Measurements from ENCODE around the gene AMER3. TPM values are rescaled to one million over a fixed set of nuclear protein-coding genes. Genes with fewer than 3 reads are reported as not detected.

Gene AMER3
- total RNA-seq, 1 experiment from 2014 or later: not detected

GRCh38 chr2:130736487-130736886 is 18.9 kb upstream of the AMER3 start:
- TF ChIP-seq, protein P1, sequence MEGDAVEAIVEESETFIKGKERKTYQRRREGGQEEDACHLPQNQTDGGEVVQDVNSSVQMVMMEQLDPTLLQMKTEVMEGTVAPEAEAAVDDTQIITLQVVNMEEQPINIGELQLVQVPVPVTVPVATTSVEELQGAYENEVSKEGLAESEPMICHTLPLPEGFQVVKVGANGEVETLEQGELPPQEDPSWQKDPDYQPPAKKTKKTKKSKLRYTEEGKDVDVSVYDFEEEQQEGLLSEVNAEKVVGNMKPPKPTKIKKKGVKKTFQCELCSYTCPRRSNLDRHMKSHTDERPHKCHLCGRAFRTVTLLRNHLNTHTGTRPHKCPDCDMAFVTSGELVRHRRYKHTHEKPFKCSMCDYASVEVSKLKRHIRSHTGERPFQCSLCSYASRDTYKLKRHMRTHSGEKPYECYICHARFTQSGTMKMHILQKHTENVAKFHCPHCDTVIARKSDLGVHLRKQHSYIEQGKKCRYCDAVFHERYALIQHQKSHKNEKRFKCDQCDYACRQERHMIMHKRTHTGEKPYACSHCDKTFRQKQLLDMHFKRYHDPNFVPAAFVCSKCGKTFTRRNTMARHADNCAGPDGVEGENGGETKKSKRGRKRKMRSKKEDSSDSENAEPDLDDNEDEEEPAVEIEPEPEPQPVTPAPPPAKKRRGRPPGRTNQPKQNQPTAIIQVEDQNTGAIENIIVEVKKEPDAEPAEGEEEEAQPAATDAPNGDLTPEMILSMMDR (IDR thresholded peaks at IDR 0.05; ENCODE audit: unreplicated experiment): no peak
- ChIA-PET CTCF (interaction anchor here (0.6 kb wide), 1 partner anchor 344 kb away, joined by 3 read pairs; no protein-coding TSS in a partner anchor), POLR2A (no interaction called here)
- Mint-ChIP-seq H3K4me1 (ENCODE audit: insufficient read depth, unreplicated experiment) (no peaks in the 10 kb centered on the region), H3K9me3 (ENCODE audit: unreplicated experiment) (no peaks in the 10 kb centered on the region), H3K36me3 (ENCODE audit: insufficient read depth, unreplicated experiment) (no peaks in the 10 kb centered on the region), H3K27ac (ENCODE audit: low read depth, unreplicated experiment) (no peak overlapping the region), H3K4me3 (ENCODE audit: unreplicated experiment) (no peak overlapping the region), H3K27me3 (ENCODE audit: insufficient read depth, unreplicated experiment) (peaks cover 48% of the 10 kb centered on the region)
- intact Hi-C loops (cut with micrococcal nuclease): no loop called here
- no TSS peak for BruUV-seq (replicated peaks)
- no peak for DNase-seq (ENCODE audit: unreplicated experiment)

DNA sequence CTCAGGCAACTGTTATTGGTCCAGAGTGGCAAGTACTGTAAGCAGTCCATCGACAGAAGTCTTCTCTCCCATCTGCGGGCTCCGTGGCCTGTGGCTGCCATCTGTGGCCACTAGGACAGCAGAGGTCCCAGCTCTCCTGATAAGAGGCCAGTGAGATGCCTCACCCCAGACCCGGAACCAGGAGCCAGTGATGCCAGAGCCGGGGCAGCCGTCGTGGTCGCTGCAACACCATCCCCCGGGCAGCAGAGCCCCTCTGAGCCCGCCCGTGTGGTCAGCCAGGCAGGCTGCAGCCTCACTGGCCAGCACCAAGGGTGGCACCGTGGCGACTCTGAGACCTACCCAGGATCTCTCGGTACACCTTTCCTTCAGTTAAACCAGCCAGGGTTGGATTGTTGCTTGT is 17.7 kb upstream of the AMER3 start:
- ChIA-PET POLR2A (no interaction called here), CTCF (interaction anchor here (0.6 kb wide), 1 partner anchor 11 kb away, joined by 3 read pairs; no protein-coding TSS in a partner anchor)
- Mint-ChIP-seq H3K4me1 (ENCODE audit: insufficient read depth, unreplicated experiment) (no peaks in the 10 kb centered on the region), H3K36me3 (ENCODE audit: insufficient read depth, unreplicated experiment) (no peaks in the 10 kb centered on the region), H3K27ac (ENCODE audit: low read depth, unreplicated experiment) (no peak overlapping the region), H3K4me3 (ENCODE audit: unreplicated experiment) (no peak overlapping the region), H3K27me3 (ENCODE audit: insufficient read depth, unreplicated experiment) (peaks cover 38% of the 10 kb centered on the region), H3K9me3 (ENCODE audit: unreplicated experiment) (no peaks in the 10 kb centered on the region)
- TF ChIP-seq, protein P1 (IDR thresholded peaks at IDR 0.05; ENCODE audit: unreplicated experiment): no peak
- no peak for DNase-seq (ENCODE audit: unreplicated experiment)
- intact Hi-C loops (cut with micrococcal nuclease): no loop called here
- no TSS peak for BruUV-seq (replicated peaks)

DNA sequence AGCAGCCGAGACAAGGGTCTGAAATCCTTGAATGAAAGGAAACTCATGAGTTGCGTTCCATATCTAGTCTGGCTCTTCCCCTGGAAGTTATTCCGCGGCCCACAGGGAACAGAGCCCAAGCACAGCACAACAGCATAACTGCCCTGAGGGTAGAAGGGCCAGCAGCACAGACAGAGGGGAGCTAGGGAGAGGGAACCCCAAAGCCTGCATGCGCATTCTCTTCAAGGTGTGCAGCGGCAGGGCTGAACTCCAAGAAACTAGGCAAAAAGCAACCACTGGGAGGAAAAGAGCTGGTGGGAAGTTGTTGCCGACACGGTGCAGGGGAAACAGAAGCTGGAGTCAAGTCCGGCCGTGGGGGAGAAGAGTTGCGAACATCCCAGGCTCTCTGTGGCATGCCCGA is 14.7 kb upstream of the AMER3 start:
- Mint-ChIP-seq H3K9me3 (ENCODE audit: unreplicated experiment) (no peaks in the 10 kb centered on the region), H3K27me3 (ENCODE audit: insufficient read depth, unreplicated experiment) (peaks cover 39% of the 10 kb centered on the region), H3K27ac (ENCODE audit: low read depth, unreplicated experiment) (no peak overlapping the region), H3K4me3 (ENCODE audit: unreplicated experiment) (no peak overlapping the region), H3K4me1 (ENCODE audit: insufficient read depth, unreplicated experiment) (no peaks in the 10 kb centered on the region), H3K36me3 (ENCODE audit: insufficient read depth, unreplicated experiment) (no peaks in the 10 kb centered on the region)
- BruUV-seq (replicated peaks): no TSS peak
- CTCF ChIA-PET: no interaction called here
- POLR2A ChIA-PET: no interaction called here
- TF ChIP-seq, protein P1 (IDR thresholded peaks at IDR 0.05; ENCODE audit: unreplicated experiment): no peak
- no peak for DNase-seq (ENCODE audit: unreplicated experiment)
- intact Hi-C loops (cut with micrococcal nuclease): no loop called here

DNA sequence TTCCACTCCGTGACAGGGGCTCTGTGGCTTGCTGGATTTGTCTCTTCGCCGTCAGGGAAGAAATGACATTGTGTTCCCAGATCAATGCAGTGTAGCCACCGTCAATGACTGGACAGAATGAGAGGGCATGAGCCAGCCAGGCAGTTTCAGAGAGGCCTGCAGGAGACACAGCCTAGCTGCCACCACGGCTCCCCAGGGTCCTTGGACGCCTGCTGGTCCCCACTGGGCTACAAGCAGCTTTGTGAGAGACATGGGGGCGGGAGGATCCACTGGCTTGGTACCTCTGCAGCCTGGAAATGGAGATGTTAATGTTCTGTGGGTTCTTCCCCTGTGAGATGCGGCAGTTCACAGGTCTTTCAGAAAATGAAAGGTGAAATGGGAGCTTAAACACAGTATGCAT is 12.1 kb upstream of the AMER3 start:
- POLR2A ChIA-PET: no interaction called here

More for the DNA sequence above, 12.1 kb upstream of the AMER3 start:
- no peak overlapping the region for H3K27ac Mint-ChIP-seq (ENCODE audit: low read depth, unreplicated experiment)
- H3K4me3 Mint-ChIP-seq (ENCODE audit: unreplicated experiment): no peak overlapping the region
- CTCF ChIA-PET: interaction anchor here (0.7 to 0.8 kb wide), 2 partner anchors 11 to 23 kb away, joined by 3 read pairs; no protein-coding TSS in a partner anchor
- no peaks in the 10 kb centered on the region for H3K9me3 Mint-ChIP-seq (ENCODE audit: unreplicated experiment)
- no peaks in the 10 kb centered on the region for H3K36me3 Mint-ChIP-seq (ENCODE audit: insufficient read depth, unreplicated experiment)
- no TSS peak for BruUV-seq (replicated peaks)
- peaks cover 65% of the 10 kb centered on the region for H3K27me3 Mint-ChIP-seq (ENCODE audit: insufficient read depth, unreplicated experiment)
- DNase-seq (ENCODE audit: unreplicated experiment): no peak
- intact Hi-C loops (cut with micrococcal nuclease): no loop called here
- no peaks in the 10 kb centered on the region for H3K4me1 Mint-ChIP-seq (ENCODE audit: insufficient read depth, unreplicated experiment)
- TF ChIP-seq, protein P1 (IDR thresholded peaks at IDR 0.05; ENCODE audit: unreplicated experiment): no peak

Data from MCF 10A (cell line).